Chondrocyte (in vitro differentiated cells): Measurements from ENCODE around the gene PSME1. TPM values are rescaled to one million over a fixed set of nuclear protein-coding genes. Genes with fewer than 3 reads are reported as not detected.

Source experiments
- DNase-seq: peaks from one replicate; pipeline ENCODE4 v3.0.0; 2021; ENCODE audit warnings: mixed read lengths, low spot score
- H3K27ac Mint-ChIP-seq: one replicate; pipeline ENCODE4 v1.8.0; 2021; ENCODE audit warnings: mild to moderate bottlenecking, moderate library complexity, mixed read lengths; ENCODE audit not compliant: unreplicated experiment
- H3K27me3 Mint-ChIP-seq: 2 replicates; pipeline ENCODE4 v1.8.0; 2021; ENCODE audit warnings: low read depth, mixed read lengths
- H3K36me3 Mint-ChIP-seq: 2 replicates; pipeline ENCODE4 v1.8.0; 2021; ENCODE audit warnings: low read depth, mixed read lengths
- H3K4me1 Mint-ChIP-seq: 2 replicates; pipeline ENCODE4 v1.8.0; 2021; ENCODE audit warnings: low read depth, mild to moderate bottlenecking, mixed read lengths
- H3K4me3 Mint-ChIP-seq: one replicate; pipeline ENCODE4 v1.8.0; 2021; ENCODE audit warnings: mild to moderate bottlenecking, moderate library complexity, mixed read lengths; ENCODE audit not compliant: unreplicated experiment
- H3K9me3 Mint-ChIP-seq: 2 replicates; pipeline ENCODE4 v1.8.0; 2021; ENCODE audit warnings: low read depth, mixed read lengths
- CTCF ChIP-seq: fragments of 200-600 bp; sonication (generic); IDR thresholded peaks from 2 replicates; pipeline ENCODE4 v1.5.0; 2021; ENCODE audit warnings: antibody characterized with exemption, mild to moderate bottlenecking, moderate library complexity
- total RNA-seq: library from RNA; stranded (reverse); gene quantifications from 3 replicates; pipeline ENCODE4 v1.2.1, GENCODE V29; 2021

Gene PSME1
- total RNA-seq, 1 donor from 2014 or later = 59.2 TPM

GRCh38 chr14:24139272-24139934, 3.4 kb downstream of the PSME1 start:
- no peaks in the 10 kb centered on the region for H3K27me3 Mint-ChIP-seq
- DNase-seq = no peak
- H3K4me1 Mint-ChIP-seq = peaks cover 51% of the 10 kb centered on the region
- peaks cover 11% of the 10 kb centered on the region for H3K36me3 Mint-ChIP-seq
- TF ChIP-seq CTCF = no peak
- H3K27ac Mint-ChIP-seq = no peak overlapping the region
- no peaks in the 10 kb centered on the region for H3K9me3 Mint-ChIP-seq
- H3K4me3 Mint-ChIP-seq = no peak overlapping the region

- Mint-ChIP-seq H3K27ac (peak within 1 kb of the TSS; percentile 97), H3K4me3 (peak within 1 kb of the TSS; percentile 90), H3K36me3 (peaks cover 11% of the 10 kb centered on the region), H3K27me3 (no peaks in the 10 kb centered on the region), H3K4me1 (peaks cover 56% of the 10 kb centered on the region), H3K9me3 (no peaks in the 10 kb centered on the region)
- DNase-seq = peak; percentile 100
- peak; percentile 72 for TF ChIP-seq CTCF
Observed at GRCh38 chr14:24141097-24141880, 5.3 kb downstream of the PSME1 start, which contains the start of gene EMC9. Gene EMC9 (minus strand): TSS chr14:24141591. CDS start chr14:24141304, 287 bp downstream.

- H3K4me3 Mint-ChIP-seq = no peak overlapping the region
- H3K27ac Mint-ChIP-seq = peak overlapping the region; percentile 32
- H3K4me1 Mint-ChIP-seq = peaks cover 51% of the 10 kb centered on the region
- TF ChIP-seq CTCF = no peak
- H3K9me3 Mint-ChIP-seq = no peaks in the 10 kb centered on the region
- H3K27me3 Mint-ChIP-seq = no peaks in the 10 kb centered on the region
- DNase-seq = no peak
- peaks cover 7% of the 10 kb centered on the region for H3K36me3 Mint-ChIP-seq
Observed at GRCh38 chr14:24143511-24143910, 7.5 kb downstream of the PSME1 start.

- no peak for DNase-seq
- Mint-ChIP-seq H3K27ac (no peak overlapping the region), H3K4me3 (peak overlapping the region; percentile 16), H3K36me3 (peaks cover 3% of the 10 kb centered on the region), H3K27me3 (no peaks in the 10 kb centered on the region), H3K4me1 (peaks cover 50% of the 10 kb centered on the region), H3K9me3 (no peaks in the 10 kb centered on the region)
- no peak for TF ChIP-seq CTCF
Observed at GRCh38 chr14:24144451-24144850, 8.5 kb downstream of the PSME1 start.

- no peaks in the 10 kb centered on the region for H3K9me3 Mint-ChIP-seq
- no peaks in the 10 kb centered on the region for H3K27me3 Mint-ChIP-seq
- H3K4me1 Mint-ChIP-seq = peaks cover 46% of the 10 kb centered on the region
- H3K27ac Mint-ChIP-seq = no peak overlapping the region
- no peak overlapping the region for H3K4me3 Mint-ChIP-seq
- peak; percentile 52 for DNase-seq
- no peak for TF ChIP-seq CTCF
- H3K36me3 Mint-ChIP-seq = peaks cover 5% of the 10 kb centered on the region
Observed at GRCh38 chr14:24145219-24145618, 9.2 kb downstream of the PSME1 start.
